Right kidney (tissue), 1 donor: ENCODE measurements around the gene MAN2A1.

Source experiments
- DNase-seq: peaks from one replicate; pipeline ENCODE4 v3.0.0-alpha.2; 2016

MAN2A1 gene

DNA sequence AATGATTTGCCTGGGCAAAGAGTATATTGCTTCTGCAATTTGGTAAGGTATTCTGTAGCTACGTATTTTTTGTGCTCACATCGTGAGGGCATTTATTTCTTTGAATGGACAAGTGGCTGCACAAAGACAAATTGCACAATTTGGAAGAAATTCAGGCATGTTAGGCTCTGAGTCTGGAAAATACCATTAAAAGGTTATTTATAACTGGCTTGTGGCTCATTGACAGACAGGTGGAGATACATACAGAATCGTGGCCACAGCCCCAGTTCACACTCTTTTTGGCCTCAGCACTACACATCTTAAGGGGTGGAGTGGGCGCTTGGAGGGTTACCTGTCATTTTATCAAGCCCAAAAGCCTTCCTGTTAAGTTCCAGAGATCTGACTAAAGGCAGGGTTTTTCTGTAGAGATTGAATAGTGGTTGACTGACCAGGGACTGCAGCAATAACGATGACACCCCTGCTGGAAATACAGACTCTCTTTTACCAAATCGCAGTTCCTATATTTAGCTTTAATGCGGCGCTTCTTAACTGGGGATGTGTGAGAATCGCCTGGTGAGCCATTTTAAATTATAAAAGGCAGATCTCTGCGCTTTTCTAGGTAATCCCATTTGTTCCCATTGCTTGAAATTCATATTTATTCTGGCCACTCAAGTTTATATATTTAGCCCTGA, 14.7 kb downstream of the MAN2A1 start:
- no peak for DNase-seq

DNA sequence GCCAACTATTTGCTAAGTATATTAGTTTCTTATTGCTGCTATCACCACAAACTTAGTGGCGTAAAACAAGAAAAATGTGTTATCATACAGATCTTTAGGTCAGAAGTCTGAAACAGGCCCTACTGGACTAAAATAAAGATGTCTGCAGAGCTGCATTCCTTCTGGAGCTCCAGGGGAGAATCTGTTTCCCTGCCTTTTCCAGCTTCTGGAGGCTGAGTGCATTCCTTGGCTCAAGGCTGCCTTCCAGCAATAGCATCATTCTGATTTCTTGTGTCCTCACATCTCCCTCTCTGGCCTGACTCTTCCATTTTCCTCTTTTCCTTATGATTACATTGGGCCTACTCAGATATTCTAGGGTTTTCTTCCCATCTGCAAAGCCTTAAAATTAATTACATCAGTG, 15.9 kb downstream of the MAN2A1 start:
- DNase-seq: no peak

DNA sequence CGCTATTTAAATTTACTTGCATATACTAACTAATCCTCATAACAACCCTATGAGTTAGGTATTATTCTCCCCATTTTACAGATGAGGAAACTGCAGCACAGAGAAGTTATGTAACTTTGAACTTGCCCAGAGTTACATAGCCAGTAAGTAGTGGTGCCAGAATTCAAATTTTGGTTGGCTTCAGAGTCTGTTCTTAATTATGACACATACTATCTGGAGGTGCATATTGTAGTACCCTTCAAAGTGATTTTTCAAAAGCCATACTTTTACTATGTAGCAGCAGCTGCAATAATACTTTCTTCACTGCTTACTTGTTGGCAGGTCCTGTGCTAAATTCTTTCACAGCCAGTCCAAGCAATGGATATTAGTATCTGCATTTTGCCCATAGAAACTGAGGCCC, 16.4 kb downstream of the MAN2A1 start:
- DNase-seq: no peak

DNA sequence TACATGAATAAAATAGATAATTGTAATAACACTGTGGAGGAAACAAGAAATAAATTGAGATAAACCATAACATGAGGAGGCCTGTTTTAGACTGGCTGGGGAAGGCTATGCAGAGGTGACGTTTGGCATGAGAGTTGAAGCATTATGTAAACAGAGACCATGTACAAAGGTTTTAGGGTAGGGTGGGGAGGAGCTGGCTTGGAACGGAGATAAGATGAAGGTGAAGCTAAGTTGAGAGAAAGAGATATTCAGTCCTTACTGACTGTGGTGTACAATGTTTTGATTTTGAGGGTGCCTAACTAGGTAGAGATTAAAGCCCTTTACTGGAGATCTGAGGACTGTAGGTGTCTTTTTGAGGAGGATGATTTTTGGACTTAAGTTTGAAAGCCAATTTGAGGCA, 17.8 kb downstream of the MAN2A1 start:
- DNase-seq: no peak

DNA sequence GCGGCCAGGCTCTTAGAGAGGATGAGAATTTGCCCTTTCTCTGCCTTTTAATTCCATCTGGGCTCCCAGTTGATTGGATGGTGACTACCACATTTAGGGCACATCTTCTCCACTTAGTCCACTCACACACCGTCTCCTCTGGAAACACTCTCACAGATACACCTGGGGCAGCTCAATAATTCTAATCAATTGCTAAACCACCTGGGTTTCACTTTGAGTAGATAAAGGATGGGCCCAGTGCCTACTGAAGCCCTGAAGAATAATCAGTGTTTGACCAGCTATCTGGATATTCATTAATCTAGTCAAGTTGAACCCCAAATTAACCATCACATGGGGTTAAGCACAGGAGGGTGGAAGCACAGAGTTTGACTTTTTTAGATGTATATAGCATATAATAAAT, 19.1 kb downstream of the MAN2A1 start:
- DNase-seq: no peak

DNA sequence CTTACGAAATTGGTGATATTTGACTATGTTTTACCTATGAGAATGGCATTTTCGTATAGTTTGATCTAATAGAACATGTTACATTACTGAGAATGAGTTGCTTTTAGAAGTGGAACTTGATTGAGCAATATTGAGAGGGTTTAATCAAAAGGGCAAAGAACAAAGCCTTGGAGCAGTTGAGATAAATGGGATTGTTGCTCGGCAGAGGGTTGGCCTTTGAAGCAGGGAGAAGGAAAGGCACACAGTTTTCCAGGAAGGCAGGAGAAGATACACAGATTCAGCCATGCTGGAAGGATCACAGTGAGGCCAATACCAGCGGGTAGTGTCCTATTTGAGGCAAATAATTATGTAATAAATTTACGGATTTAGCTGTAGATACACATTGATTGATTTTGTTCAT, 19.5 kb downstream of the MAN2A1 start:
- no peak for DNase-seq

DNA sequence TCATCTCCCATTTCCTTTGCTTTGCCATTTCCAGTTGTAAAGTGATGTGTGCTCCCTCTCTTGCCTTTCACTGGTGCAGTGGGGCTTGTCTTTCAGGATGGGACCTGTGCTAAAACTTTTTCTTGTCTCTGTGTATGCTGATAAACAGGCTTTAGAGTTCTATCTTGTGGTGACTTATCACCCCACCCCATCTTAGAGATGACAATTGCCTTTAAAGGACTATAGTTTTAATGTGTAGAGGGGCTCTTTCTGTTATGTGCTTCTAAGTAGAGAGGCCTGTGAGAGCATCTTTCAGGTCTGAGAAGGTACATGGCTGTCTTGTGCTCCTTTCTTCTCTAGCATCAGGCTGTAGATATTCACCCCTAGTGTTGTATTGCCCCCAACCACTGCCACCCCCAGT, 21.9 kb downstream of the MAN2A1 start:
- no peak for DNase-seq

DNA sequence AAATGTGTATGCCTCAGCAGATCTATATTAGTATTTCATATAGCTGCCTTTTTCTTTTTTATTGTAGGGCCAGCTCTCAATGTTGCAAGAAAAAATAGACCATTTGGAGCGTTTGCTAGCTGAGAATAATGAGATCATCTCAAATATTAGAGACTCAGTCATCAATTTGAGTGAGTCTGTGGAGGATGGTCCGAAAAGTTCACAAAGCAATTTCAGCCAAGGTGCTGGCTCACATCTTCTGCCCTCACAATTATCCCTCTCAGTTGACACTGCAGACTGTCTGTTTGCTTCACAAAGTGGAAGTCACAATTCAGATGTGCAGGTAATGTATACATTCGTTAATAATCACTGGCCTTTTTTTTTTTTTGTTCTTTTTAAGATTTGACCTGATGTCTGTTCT, 23.7 kb downstream of the MAN2A1 start:
- no peak for DNase-seq

DNA sequence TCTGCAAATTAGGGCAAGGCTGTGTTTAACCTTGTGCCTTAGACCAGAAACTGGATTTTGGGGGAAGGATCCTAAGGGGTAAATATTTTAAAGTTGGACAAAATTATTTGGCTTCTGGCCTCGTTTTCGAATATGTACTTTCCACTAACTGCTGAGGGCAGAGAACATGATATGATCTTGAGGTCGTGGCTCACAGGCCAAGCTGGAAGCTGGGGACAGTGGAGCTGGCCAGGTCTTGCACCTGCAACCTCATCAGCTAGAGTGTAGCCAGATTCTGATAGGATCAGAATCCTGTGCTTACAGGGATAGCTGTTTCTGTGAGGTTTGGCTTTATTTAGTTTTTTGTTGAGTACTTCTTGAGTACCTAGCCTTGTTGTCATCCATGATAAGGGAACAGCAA, 24.9 kb downstream of the MAN2A1 start:
- DNase-seq: no peak

DNA sequence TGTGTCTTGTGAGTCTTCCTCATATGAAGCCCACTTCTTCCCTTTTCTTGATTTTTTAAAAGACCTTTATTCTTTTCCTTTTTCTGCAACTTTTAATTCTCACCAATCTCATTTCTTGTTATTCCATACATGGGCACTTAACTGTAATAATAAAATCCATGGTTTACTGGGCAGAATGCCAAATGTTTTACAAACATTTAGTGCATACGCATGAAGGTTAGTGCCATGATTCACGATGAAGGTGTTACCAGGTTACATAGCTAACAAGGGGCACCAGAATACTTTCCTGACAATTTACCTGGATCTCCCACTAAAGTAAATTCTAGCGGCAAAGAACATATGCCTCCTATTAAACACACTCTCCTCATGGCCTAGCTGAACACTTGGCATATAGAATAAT, 28.5 kb downstream of the MAN2A1 start:
- DNase-seq: no peak

DNA sequence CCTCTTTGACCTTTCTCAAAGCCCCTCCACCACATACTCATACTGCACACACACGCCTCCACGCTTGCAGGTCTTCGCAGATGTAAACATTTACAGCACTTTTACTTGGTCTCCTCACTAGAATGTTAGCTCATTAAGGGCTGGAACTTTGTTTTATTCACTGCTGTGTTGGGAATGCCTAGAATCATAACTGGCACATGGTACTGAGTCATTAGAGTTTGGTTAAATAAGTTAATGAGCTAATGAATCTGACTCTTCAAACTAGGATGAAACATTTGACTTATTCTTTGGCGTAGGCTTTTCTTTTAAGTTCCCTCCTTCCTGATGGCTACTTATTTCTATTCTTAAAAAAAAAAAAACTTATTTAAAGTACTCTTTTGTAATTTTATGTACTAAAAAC, 28.9 kb downstream of the MAN2A1 start:
- no peak for DNase-seq

DNA sequence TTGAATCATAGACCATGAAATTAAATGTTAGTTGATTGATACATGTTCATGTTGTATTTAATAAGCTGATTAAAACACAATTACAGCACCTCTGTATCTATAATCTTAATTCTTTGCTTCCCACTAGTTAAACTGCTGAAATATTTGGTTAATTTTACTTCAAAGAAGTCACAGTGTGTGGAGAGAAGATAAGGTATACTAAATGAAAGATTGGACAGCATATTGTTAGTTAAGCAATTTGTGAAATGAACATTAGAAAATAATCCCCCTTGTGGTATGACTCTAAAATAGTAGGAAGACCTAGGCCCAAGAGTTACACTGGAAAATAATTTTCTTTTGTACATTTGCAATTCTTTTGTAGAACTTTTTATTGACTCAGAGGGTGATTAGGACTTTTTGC, 30.3 kb downstream of the MAN2A1 start:
- no peak for DNase-seq

DNA sequence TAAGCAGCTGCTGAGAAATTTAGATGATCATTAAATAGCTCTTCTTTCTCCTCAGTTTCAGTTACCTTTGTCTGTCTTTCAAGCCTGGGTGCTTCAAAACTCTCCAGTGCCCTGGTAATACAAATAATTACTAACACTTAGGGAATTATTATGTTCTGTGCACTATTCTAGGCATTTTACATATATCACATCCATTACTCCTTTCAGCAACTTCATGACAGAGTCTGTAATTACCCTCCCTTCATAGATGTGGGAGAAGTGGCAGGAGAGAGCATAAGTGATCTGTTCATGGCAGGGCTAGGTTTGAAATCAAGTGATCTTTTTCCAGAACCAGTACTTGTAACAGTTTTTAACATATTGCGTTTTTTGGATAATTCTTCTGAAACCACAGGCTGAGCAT, 32.0 kb downstream of the MAN2A1 start:
- no peak for DNase-seq

DNA sequence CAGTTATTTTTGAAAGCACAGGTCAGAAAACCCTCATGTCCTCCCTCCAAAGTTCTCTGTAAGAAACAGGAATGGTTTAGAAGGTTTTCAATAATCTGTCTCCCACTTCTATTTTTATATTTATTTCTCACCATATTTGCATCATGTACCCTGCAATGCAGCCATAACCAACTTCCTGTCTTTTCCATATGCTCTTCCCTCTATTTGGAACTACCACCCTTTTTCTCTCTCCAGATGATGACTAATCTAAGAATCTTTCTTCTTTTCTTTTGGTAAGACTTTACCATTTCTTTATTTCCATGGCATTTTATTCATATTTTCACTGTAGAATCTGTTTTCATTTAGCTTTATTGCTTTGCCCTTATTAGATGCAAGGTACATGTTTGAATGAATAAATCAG, 33.9 kb downstream of the MAN2A1 start:
- no peak for DNase-seq

DNA sequence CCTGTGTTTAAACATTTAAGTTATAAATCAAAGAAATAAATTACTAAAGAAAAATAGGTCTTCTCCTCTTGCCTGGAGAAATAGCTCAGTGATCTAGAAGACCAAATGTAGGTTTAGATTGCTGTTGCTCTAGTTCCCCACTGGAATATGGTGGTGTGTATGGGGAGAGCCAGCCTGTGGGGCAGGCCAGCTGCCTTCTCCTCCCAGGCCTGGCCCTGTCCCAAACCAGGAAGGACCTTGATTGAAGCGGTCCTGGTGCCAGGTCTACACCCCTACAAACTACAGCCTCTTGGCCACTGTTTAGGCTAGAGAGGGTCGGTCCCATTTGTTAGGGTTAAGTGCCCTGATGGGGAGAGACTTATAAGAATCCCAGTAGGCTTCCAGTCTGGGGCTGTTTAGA, 35.4 kb downstream of the MAN2A1 start:
- DNase-seq: no peak

DNA sequence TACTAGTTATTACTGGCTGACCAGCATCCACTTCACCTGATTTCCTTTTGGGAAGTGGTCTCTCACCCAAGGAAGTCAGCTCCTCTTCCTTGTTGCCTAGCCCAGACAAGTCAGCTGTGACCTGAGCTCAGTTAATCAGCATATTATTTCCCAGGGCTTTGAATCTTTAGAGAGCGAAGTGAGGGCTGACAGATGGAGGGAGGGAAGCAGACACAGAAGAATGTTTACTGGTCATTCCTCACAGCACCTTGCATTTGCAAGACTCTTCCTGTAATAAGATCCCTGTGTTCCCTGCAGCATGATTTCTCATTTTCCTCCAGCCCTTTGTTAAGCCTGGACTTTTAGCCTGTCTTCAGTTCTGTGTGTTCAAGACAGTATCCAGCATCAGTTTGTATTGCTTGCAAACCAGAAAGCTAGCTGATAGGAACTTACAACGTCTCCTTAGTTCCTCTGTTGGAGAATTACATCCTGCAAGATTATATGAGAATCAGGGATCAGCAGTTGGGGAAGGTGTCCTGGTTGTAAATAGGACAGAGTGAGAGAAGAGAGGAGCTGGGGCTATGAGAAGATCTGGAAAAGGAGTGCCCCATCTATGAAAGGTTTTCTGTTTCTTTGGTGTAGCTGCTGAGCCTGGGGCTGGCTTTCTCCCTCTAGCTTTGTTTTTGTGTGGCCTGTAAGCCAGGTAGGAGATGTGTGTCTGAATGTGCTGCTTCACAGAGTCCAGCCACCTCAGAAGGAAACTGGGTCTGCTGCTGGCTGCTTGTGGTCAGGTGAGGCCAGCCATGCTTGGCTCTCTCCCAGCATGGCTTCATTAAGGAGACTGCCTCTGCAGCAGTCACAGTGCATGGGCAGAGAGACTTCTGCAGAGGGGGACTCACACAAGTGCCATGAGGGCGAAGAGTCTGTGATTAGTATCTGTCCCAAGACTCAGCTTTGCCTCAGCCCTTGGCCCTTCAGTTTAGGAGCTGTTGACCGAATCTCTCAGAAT, 50.3 kb downstream of the MAN2A1 start:
- DNase-seq: peak; percentile 38

DNA sequence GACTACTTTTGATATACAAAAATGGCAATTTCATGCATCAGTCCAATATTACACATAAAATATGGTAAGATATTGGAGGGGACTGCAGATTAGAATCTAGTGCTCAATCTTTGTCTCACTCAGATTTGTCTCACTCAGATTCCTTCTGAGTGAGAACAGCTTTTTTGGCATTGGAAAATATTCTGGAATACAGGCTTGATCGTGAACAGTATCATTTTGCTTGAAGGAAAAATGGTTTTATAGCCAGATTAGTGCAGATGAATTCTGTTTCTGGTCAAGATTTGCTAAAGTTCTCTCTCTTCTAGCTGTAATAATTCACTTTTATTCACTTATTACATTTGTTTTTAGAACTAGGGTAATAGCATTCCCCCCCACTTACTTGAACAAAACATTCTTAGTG, 51.2 kb downstream of the MAN2A1 start:
- DNase-seq: no peak

DNA sequence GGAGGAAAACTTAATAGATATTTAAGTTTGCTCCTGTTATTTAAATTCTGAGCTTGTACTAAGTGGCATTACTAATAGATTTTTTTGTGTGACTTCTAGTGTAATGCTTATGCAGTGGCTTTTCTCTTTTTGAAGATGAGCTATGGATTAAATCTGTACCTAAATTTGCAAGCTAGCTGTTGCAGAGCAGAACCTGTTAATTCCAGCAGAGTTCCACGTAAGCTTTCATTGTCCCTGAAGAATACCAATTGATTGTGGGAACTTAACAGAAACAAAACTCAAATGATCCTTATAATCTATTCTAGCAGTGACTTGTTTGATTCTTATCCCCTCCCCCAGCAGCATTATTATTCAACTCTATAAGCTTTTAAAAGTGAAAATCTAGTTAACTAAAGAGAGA, 51.7 kb downstream of the MAN2A1 start:
- DNase-seq: no peak

DNA sequence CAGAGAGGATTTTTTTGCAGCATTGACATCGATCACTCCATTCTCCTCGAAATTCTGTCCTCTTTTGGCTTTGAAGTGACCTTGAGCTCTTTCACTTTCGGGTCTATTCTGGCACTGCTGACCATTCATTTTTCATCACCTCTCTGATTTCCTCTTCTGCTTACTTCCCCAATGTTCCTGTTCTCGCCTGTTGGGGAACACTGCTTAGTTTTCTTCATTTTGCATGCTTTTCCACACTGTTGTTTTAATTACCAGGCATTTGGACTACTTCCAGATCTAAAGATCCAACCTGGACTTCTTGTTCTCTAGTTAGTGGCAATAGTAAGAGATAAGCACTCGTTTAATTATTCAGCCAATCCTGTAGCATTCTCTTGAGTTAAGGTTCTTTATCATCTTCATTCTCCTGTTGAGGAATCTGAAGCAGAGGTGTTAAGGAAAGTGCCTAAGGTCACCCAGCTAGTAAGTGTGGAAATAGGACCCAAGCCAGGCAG, 53.4 kb downstream of the MAN2A1 start:
- no peak for DNase-seq

DNA sequence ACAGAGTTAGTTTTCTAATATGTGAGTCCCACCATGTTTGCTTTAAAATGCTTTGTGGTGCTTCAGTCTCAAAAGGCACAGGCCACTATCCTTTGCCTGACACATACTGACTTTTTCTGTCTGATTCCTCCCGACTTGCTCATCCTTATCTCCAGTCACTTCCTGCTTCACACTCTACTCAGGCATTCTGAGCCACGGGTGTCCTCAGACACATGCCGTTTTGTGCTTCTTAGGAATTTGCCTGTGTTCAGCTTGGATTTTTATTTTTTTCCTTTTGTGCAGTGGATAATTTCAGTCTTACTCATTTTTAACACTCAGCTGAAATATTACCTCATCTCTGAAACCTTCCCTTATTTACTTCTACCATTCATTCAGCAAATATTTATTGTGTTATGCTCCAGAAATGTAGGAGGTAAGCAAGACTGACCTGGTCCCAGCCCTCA, 54.1 kb downstream of the MAN2A1 start:
- no peak for DNase-seq

DNA sequence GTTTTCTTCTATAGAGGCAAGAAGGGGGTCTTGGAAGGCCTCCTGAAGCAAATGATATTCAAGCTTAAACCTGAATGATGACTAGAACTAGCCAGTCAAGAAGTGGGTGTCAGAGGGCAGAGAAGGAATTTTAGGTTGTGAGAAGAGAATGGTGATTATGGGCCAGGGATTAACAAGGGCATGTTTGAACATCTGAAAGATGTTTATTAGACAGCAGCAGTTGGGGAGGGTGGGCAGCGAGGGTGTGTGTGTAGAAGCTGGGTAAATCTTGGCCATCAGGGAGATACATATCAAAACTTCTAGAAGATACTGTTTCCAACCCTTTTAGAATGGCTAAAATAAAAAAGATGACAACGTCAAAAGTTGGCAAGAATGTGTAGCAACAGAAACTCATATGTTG, 54.5 kb downstream of the MAN2A1 start:
- DNase-seq: no peak

DNA sequence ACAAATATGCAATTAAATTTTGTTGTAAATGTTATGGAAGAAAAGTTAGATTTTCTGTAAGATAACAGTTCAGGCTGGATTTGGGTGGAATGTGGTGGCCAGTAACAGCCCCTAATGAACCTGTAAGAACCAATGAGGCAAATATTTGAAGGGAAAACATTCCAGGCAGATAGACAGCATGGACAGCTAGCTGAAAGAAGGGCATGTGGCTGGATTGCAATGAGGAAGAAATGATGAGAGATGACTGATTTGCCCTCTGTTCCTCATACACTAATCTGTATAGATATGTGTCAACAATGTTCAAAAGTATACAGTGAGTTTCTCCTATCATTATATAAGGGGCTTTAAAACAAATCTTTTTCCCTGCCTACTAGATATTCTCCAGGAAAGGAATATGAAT, 58.8 kb downstream of the MAN2A1 start:
- DNase-seq: no peak

DNA sequence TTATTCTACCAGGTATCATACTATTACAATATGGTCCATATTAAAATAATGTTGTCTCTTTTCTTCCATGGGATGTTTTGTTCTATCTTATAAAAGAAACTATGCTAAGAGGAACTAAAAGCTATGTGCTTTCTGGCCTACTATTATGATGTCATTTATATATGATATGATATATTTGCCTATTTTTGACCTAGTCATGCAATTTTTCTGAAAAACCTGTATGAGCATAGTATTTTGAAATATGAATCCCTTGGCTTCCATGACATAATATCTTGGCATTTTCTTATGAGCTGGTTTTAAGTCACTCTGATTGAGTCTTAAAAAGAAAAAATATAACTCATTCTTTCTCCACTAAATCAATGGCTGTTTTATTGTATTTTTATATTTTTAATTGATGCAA, 60.7 kb downstream of the MAN2A1 start:
- no peak for DNase-seq

DNA sequence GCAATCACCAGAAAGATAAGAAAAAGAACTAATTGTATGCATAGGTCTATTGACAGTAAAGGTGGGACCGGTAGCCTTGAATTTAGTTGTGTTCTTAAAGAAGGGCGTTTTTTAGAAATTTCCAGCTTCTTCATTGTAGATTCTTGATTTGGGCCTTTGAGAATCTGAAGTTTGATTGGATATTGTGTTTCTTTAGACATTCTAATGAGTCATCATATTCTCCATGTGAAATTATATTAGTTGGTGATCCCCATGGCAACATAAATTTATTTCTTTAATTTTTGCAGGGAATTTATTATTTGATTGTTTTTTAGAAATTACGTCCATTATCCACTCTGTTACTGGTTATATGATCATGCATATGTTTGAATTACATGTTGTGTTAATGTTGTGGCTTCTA, 63.6 kb downstream of the MAN2A1 start:
- no peak for DNase-seq
